Keratinocyte (primary cell): ENCODE results near the gene AKNA. TPM values are rescaled to one million over a fixed set of nuclear protein-coding genes. Genes with fewer than 3 reads are reported as not detected.

Source experiments
- DNase-seq: peaks from one replicate; pipeline ENCODE4 v3.0.0-alpha.2; 2011; ENCODE audit warnings: low read depth, missing footprints, low spot score
- FAIRE-seq: peaks from 2 replicates; lab custom pipeline; 2011; peaks lifted over from hg19 to GRCh38; lab: Jason Lieb, UNC
- H2AFZ ChIP-seq: 2 replicates; pipeline ENCODE4 v1.6.0; 2012; ENCODE audit warnings: low read length, control low read depth, inconsistent platforms; ENCODE audit not compliant: control insufficient read depth
- H3K27ac ChIP-seq: 2 replicates; pipeline ENCODE4 v1.5.1; 2011; ENCODE audit warnings: low read length; ENCODE audit not compliant: control insufficient read depth, insufficient read depth
- H3K27me3 ChIP-seq: 3 replicates; pipeline ENCODE4 v1.6.0; 2011; ENCODE audit warnings: low read length; ENCODE audit not compliant: control insufficient read depth, insufficient read depth; ENCODE audit errors: extremely low read depth
- H3K36me3 ChIP-seq, 2 experiments: 2 replicates in 1 of 2; 3 replicates in 1 of 2; pipeline ENCODE4 v1.5.1; 2011; ENCODE audit warnings: low read length in 2 of 2, mild to moderate bottlenecking in 1 of 2; ENCODE audit not compliant: control insufficient read depth in 2 of 2, insufficient read depth in 2 of 2; ENCODE audit errors: extremely low read depth in 1 of 2
- H3K4me1 ChIP-seq: 3 replicates; pipeline ENCODE4 v1.5.1; 2011; ENCODE audit warnings: low read length; ENCODE audit not compliant: control insufficient read depth, insufficient read depth; ENCODE audit errors: extremely low read depth
- H3K4me2 ChIP-seq: 3 replicates; pipeline ENCODE4 v1.6.0; 2011; ENCODE audit warnings: low read depth, low read length; ENCODE audit not compliant: control insufficient read depth, insufficient read depth; ENCODE audit errors: extremely low read depth
- H3K4me3 ChIP-seq, 3 experiments: fragments of 200-600 bp in 1 of 3; sonication (generic) in 1 of 3; 2 replicates in 2 of 3; 3 replicates in 1 of 3; pipeline ENCODE4 v1.5.1; 2011 to 2016; ENCODE audit warnings: low read length in 3 of 3, mild to moderate bottlenecking in 3 of 3, control low read depth in 2 of 3, inconsistent platforms in 1 of 3, low read depth in 1 of 3, mixed read lengths in 1 of 3, mixed run types in 1 of 3, moderate library complexity in 1 of 3; ENCODE audit not compliant: control insufficient read depth in 2 of 3, insufficient read depth in 2 of 3; ENCODE audit errors: extremely low read depth in 1 of 3
- H3K79me2 ChIP-seq: 2 replicates; pipeline ENCODE4 v1.6.0; 2012; ENCODE audit warnings: low read length; ENCODE audit not compliant: control insufficient read depth, insufficient read depth
- H3K9ac ChIP-seq: 3 replicates; pipeline ENCODE4 v1.6.0; 2011; ENCODE audit warnings: low read length; ENCODE audit not compliant: control insufficient read depth, insufficient read depth; ENCODE audit errors: extremely low read depth
- H3K9me1 ChIP-seq: 3 replicates; pipeline ENCODE4 v1.6.0; 2011; ENCODE audit warnings: low read length; ENCODE audit not compliant: control insufficient read depth, insufficient read depth; ENCODE audit errors: extremely low read depth
- H3K9me3 ChIP-seq: 2 replicates; pipeline ENCODE4 v1.5.1; 2012; ENCODE audit warnings: low read depth, low read length; ENCODE audit not compliant: control insufficient read depth
- H4K20me1 ChIP-seq: 3 replicates; pipeline ENCODE4 v1.6.0; 2011; ENCODE audit warnings: low read length; ENCODE audit not compliant: control insufficient read depth, insufficient read depth; ENCODE audit errors: extremely low read depth
- EZH2 ChIP-seq: IDR thresholded peaks from one replicate; pipeline ENCODE4 v1.6.1; 2012; ENCODE audit warnings: inconsistent platforms, mild to moderate bottlenecking, low read length, moderate library complexity
- dilution Hi-C: fragments of 300-500 bp; cut with MboI; formaldehyde crosslinking; loops from one replicate; pipeline ENCODE4 v1.7.0; 2020; ENCODE audit warnings: low sequenced_read_pairs; ENCODE audit not compliant: extremely low pct_ligation_motif_present
- polyA minus RNA-seq, 3 experiments: library from RNA; depleted of rRNA, polyadenylated mRNA; stranded (reverse); fragments of >200 nt; gene quantifications; 1 replicate in 1 of 3; 2 replicates in 1 of 3; 3 replicates in 1 of 3; pipeline ENCODE4 v1.2.3, GENCODE V29; 2011
- polyA plus RNA-seq, 5 experiments: library from polyadenylated mRNA; depleted of rRNA in 3 of 5; stranded (reverse) in 3 of 5; stranded (forward) in 1 of 5; unstranded in 1 of 5; fragments of >200 nt; gene quantifications; 1 replicate in 1 of 5; 2 replicates in 3 of 5; 3 replicates in 1 of 5; pipeline versions ENCODE4 v1.2.1 to v1.2.3, GENCODE V29; 2011 to 2012; ENCODE audit warnings: missing spikeins in 2 of 5, low read depth in 1 of 5, low replicate concordance in 1 of 5
- TF ChIP-seq, protein P1 (sequence below), 3 experiments: IDR thresholded peaks in 1 of 3; conservative IDR thresholded peaks in 1 of 3; optimal IDR thresholded peaks in 1 of 3; 2 replicates in 2 of 3; 3 replicates in 1 of 3; pipeline versions ENCODE3 to v1.5.1; 2011; ENCODE audit warnings: low read length in 3 of 3, mild to moderate bottlenecking in 3 of 3, moderate library complexity in 2 of 3, control low read depth in 1 of 3, inconsistent platforms in 1 of 3; ENCODE audit not compliant: insufficient read depth in 2 of 3; ENCODE audit errors: extremely low read depth in 1 of 3

Gene AKNA, protein sequence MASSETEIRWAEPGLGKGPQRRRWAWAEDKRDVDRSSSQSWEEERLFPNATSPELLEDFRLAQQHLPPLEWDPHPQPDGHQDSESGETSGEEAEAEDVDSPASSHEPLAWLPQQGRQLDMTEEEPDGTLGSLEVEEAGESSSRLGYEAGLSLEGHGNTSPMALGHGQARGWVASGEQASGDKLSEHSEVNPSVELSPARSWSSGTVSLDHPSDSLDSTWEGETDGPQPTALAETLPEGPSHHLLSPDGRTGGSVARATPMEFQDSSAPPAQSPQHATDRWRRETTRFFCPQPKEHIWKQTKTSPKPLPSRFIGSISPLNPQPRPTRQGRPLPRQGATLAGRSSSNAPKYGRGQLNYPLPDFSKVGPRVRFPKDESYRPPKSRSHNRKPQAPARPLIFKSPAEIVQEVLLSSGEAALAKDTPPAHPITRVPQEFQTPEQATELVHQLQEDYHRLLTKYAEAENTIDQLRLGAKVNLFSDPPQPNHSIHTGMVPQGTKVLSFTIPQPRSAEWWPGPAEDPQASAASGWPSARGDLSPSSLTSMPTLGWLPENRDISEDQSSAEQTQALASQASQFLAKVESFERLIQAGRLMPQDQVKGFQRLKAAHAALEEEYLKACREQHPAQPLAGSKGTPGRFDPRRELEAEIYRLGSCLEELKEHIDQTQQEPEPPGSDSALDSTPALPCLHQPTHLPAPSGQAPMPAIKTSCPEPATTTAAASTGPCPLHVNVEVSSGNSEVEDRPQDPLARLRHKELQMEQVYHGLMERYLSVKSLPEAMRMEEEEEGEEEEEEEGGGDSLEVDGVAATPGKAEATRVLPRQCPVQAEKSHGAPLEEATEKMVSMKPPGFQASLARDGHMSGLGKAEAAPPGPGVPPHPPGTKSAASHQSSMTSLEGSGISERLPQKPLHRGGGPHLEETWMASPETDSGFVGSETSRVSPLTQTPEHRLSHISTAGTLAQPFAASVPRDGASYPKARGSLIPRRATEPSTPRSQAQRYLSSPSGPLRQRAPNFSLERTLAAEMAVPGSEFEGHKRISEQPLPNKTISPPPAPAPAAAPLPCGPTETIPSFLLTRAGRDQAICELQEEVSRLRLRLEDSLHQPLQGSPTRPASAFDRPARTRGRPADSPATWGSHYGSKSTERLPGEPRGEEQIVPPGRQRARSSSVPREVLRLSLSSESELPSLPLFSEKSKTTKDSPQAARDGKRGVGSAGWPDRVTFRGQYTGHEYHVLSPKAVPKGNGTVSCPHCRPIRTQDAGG (N-terminal part only)
- 0.57 to 1.1 TPM (median 0.79 TPM) in 3 replicates for polyA plus RNA-seq
- polyA plus RNA-seq (2011; ENCODE audit: low read depth) = 0.64 TPM
- 0.66 and 0.82 TPM in 2 replicates for polyA plus RNA-seq (2011; cell fraction: cytosol; rRNA removed)
- 1.6 and 2.6 TPM in 2 replicates for polyA plus RNA-seq (2011; cell fraction: nucleus; rRNA removed)
- 1.8 and 2.0 TPM in 2 replicates for polyA plus RNA-seq (2012; ENCODE audit: low replicate concordance)
- polyA minus RNA-seq = 0.99 to 2.8 TPM (median 1.6 TPM) in 3 replicates
- 0.77 TPM for polyA minus RNA-seq (2011; cell fraction: cytosol; rRNA and poly(A)+ RNA removed)
- 2.6 and 2.8 TPM in 2 replicates for polyA minus RNA-seq (2011; cell fraction: nucleus; rRNA and poly(A)+ RNA removed)

DNA sequence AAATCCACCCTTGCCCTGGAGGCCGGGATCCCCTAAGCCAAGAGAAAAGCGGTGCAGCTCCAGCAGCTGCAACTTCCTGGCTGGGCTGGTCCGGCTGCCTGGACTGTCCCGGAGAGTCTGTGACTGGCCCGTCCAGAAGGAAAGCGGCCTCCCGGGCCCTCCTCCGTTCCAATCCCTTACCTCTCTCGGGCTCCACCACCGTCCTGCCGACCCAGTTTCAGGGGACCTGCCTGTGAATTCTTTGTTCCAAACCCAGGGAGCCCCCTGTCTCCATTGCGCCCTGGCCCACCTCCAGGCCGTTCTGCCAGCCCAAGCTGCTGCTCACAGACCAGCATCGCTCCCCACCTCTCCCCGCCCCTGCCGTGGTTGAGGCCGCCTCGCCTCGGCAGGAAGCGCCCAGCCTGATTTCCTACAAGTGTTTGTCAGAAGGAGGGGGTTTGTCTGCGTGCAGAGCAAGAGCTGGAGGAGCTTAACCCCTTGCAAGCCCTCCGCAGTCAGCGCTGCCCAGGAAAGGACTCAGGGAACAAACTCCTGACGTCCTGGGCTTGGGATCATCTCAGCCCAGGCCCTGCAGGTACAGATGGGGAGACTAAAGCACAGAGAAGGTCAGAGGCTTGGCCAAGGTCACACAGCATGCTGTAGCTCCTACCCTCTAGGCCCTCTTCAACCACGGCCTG is at the start of gene AKNA:
Gene AKNA (minus strand): TSS at position 303 of the 677 bp plus-strand sequence. CDS start 6,649 bp downstream, outside the sequence.
- no peak for DNase-seq
- Histone ChIP-seq H3K27ac (no peak within 1 kb of the TSS), H3K9me3 (no peaks in the 10 kb centered on the region), H3K4me1 (peaks cover 25% of the 10 kb centered on the region), H3K4me3 (no peak within 1 kb of the TSS), H3K4me2 (no peak within 1 kb of the TSS), H3K79me2 (no peaks in the 10 kb centered on the region), H3K36me3 (no peaks in the 10 kb centered on the region), H2AFZ (no peak within 1 kb of the TSS), H3K9me1 (no peaks in the 10 kb centered on the region), H3K27me3 (no peaks in the 10 kb centered on the region), H3K9ac (no peak within 1 kb of the TSS), H4K20me1 (no peaks in the 10 kb centered on the region)
- dilution Hi-C loops = no loop called here
- TF ChIP-seq EZH2 = no peak
- FAIRE-seq = no peak

DNA sequence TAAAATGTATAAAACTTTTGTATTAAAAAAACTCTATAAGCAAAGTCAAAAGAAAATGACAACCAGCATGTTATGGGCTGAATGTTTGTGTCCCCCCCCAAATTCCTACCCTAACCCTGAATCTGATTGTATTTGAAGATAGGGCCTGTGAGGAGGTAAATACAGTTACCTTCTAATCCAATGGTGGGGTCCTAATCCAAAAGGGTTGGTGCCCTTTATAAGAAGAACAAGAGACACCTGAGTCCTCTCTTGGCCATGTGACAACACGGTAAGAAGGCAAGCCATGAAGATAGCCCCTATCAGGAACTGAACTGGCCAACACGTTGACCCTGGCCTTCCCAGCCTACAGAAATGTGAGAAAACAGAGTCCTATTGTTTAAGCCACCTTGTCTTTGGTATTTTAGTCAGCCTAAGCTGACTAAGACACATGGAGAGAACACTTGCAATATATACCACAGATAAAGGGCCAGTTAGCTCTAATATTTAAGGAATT is 49.7 kb upstream of the AKNA start:
- H3K36me3 ChIP-seq = no peaks in the 10 kb centered on the region

More for the DNA sequence above, 49.7 kb upstream of the AKNA start:
- no peak for FAIRE-seq
- no peak for TF ChIP-seq EZH2
- TF ChIP-seq, protein P1, sequence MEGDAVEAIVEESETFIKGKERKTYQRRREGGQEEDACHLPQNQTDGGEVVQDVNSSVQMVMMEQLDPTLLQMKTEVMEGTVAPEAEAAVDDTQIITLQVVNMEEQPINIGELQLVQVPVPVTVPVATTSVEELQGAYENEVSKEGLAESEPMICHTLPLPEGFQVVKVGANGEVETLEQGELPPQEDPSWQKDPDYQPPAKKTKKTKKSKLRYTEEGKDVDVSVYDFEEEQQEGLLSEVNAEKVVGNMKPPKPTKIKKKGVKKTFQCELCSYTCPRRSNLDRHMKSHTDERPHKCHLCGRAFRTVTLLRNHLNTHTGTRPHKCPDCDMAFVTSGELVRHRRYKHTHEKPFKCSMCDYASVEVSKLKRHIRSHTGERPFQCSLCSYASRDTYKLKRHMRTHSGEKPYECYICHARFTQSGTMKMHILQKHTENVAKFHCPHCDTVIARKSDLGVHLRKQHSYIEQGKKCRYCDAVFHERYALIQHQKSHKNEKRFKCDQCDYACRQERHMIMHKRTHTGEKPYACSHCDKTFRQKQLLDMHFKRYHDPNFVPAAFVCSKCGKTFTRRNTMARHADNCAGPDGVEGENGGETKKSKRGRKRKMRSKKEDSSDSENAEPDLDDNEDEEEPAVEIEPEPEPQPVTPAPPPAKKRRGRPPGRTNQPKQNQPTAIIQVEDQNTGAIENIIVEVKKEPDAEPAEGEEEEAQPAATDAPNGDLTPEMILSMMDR (optimal IDR thresholded peaks at IDR 0.05 in 1 of 3, IDR thresholded peaks at IDR 0.05 in 1 of 3, conservative IDR thresholded peaks at IDR 0.05 in 1 of 3; ENCODE audit: extremely low read depth in 1 of 3, insufficient read depth in 2 of 3, low read length in 3 of 3) = no peak
- no peaks in the 10 kb centered on the region for H3K9me1 ChIP-seq
- no peak for DNase-seq
- no peak overlapping the region for H3K4me3 ChIP-seq
- H3K9ac ChIP-seq = no peak overlapping the region
- dilution Hi-C loops = no loop called here
- no peaks in the 10 kb centered on the region for H4K20me1 ChIP-seq
- no peak overlapping the region for H2AFZ ChIP-seq
- H3K27ac ChIP-seq = no peak overlapping the region
- no peaks in the 10 kb centered on the region for H3K4me1 ChIP-seq
- H3K4me2 ChIP-seq = no peak overlapping the region
- H3K79me2 ChIP-seq = no peaks in the 10 kb centered on the region
- no peaks in the 10 kb centered on the region for H3K27me3 ChIP-seq
- H3K9me3 ChIP-seq = no peaks in the 10 kb centered on the region
